HG02852 (cell line): Measurements from ENCODE around the gene TRPV5.

ENCODE experiments used
- ATAC-seq: cut with Tn5 transposase; IDR thresholded peaks from one replicate; pipeline ENCODE4 v1.9.1; 2021; ENCODE audit warnings: mild to moderate bottlenecking, moderate library complexity; ENCODE audit not compliant: unreplicated experiment

Gene TRPV5

DNA sequence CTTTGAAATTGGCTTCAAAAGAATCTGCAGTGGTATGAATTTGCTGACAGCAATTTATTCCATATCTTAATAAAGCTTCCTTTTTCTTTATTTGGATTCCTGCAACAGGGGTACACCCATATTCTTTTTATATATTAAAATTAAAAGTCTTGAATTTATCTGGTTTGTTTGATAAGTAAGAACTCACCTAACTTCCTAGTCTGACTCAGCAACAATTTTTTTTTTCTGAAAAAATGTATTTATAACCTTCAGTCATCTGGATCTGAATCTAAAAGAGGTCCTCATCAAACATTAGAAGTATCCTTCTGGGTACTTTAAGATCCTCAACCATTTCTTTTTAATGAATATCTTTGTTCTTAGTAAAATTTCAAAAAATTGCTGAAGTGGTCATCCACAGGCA lies 74.1 kb downstream of the TRPV5 start:
- no peak for ATAC-seq
